ENCODE data around the gene DTWD1.

The DTWD1 gene

GRCh38 chr15:49619226-49619625 is 1.6 kb upstream of the DTWD1 start:
- Histone ChIP-seq H3K27me3 (ENCODE audit: control insufficient read depth, insufficient read depth, low read length, poor library complexity, severe bottlenecking) (no peaks in the 10 kb centered on the region), H3K27ac (ENCODE audit: insufficient read depth, low read depth, low read length, poor library complexity, severe bottlenecking) (no peak overlapping the region), H3K4me1 (ENCODE audit: control insufficient read depth, insufficient read depth, low read length) (peaks cover 2% of the 10 kb centered on the region), H3K9me3 (ENCODE audit: control insufficient read depth, low read length) (no peaks in the 10 kb centered on the region), H3K36me3 (ENCODE audit: control insufficient read depth, insufficient read depth, low read length) (peaks cover 11% of the 10 kb centered on the region), H3K4me3 (ENCODE audit: insufficient read depth, low read depth, low read length) (no peak overlapping the region)
- WGBS, 2 experiments: 92 to 94% methylated on average over 3 of the region's 3 CpGs

- Histone ChIP-seq H3K27me3 (ENCODE audit: control insufficient read depth, insufficient read depth, low read length, poor library complexity, severe bottlenecking) (no peaks in the 10 kb centered on the region), H3K4me3 (ENCODE audit: insufficient read depth, low read depth, low read length) (peak overlapping the region; percentile 91), H3K9me3 (ENCODE audit: control insufficient read depth, low read length) (no peaks in the 10 kb centered on the region), H3K36me3 (ENCODE audit: control insufficient read depth, insufficient read depth, low read length) (peaks cover 12% of the 10 kb centered on the region), H3K4me1 (ENCODE audit: control insufficient read depth, insufficient read depth, low read length) (peaks cover 2% of the 10 kb centered on the region), H3K27ac (ENCODE audit: insufficient read depth, low read depth, low read length, poor library complexity, severe bottlenecking) (no peak overlapping the region)
- 28 to 45% methylated on average over 4 to 6 of the region's 6 CpGs for WGBS, 2 experiments
These were observed 649 bp upstream of the DTWD1 start for GRCh38 chr15:49620199-49620598.

- Histone ChIP-seq H3K36me3 (ENCODE audit: control insufficient read depth, insufficient read depth, low read length) (peaks cover 19% of the 10 kb centered on the region), H3K4me1 (ENCODE audit: control insufficient read depth, insufficient read depth, low read length) (peaks cover 2% of the 10 kb centered on the region), H3K4me3 (ENCODE audit: insufficient read depth, low read depth, low read length) (peak overlapping the region; percentile 91), H3K9me3 (ENCODE audit: control insufficient read depth, low read length) (no peaks in the 10 kb centered on the region), H3K27me3 (ENCODE audit: control insufficient read depth, insufficient read depth, low read length, poor library complexity, severe bottlenecking) (no peaks in the 10 kb centered on the region), H3K27ac (ENCODE audit: insufficient read depth, low read depth, low read length, poor library complexity, severe bottlenecking) (peak overlapping the region; percentile 86)
- 9 to 15% methylated on average over 8 of the region's 8 CpGs for WGBS, 2 experiments
These were observed 558 bp downstream of the DTWD1 start for GRCh38 chr15:49621401-49621811.

- H3K4me1 ChIP-seq (ENCODE audit: control insufficient read depth, insufficient read depth, low read length): peaks cover 2% of the 10 kb centered on the region
- 58 to 69% methylated on average over 1 of the region's 1 CpG for WGBS, 2 experiments
- no peaks in the 10 kb centered on the region for H3K9me3 ChIP-seq (ENCODE audit: control insufficient read depth, low read length)
- H3K36me3 ChIP-seq (ENCODE audit: control insufficient read depth, insufficient read depth, low read length): peaks cover 19% of the 10 kb centered on the region
- H3K27ac ChIP-seq (ENCODE audit: insufficient read depth, low read depth, low read length, poor library complexity, severe bottlenecking): no peak overlapping the region
- peak overlapping the region; percentile 91 for H3K4me3 ChIP-seq (ENCODE audit: insufficient read depth, low read depth, low read length)
- no peaks in the 10 kb centered on the region for H3K27me3 ChIP-seq (ENCODE audit: control insufficient read depth, insufficient read depth, low read length, poor library complexity, severe bottlenecking)
These were observed 1.0 kb downstream of the DTWD1 start for GRCh38 chr15:49621887-49622286.

GRCh38 chr15:49622561-49622960 is 1.7 kb downstream of the DTWD1 start:
- Histone ChIP-seq H3K27me3 (ENCODE audit: control insufficient read depth, insufficient read depth, low read length, poor library complexity, severe bottlenecking) (no peaks in the 10 kb centered on the region), H3K4me1 (ENCODE audit: control insufficient read depth, insufficient read depth, low read length) (peaks cover 2% of the 10 kb centered on the region), H3K4me3 (ENCODE audit: insufficient read depth, low read depth, low read length) (peak overlapping the region; percentile 91), H3K9me3 (ENCODE audit: control insufficient read depth, low read length) (no peaks in the 10 kb centered on the region), H3K36me3 (ENCODE audit: control insufficient read depth, insufficient read depth, low read length) (peaks cover 19% of the 10 kb centered on the region), H3K27ac (ENCODE audit: insufficient read depth, low read depth, low read length, poor library complexity, severe bottlenecking) (no peak overlapping the region)
- WGBS, 2 experiments: 84 to 89% methylated on average over 3 of the region's 3 CpGs

- H3K9me3 ChIP-seq (ENCODE audit: control insufficient read depth, low read length): no peaks in the 10 kb centered on the region
- H3K4me1 ChIP-seq (ENCODE audit: control insufficient read depth, insufficient read depth, low read length): peaks cover 2% of the 10 kb centered on the region
- no peaks in the 10 kb centered on the region for H3K27me3 ChIP-seq (ENCODE audit: control insufficient read depth, insufficient read depth, low read length, poor library complexity, severe bottlenecking)
- H3K36me3 ChIP-seq (ENCODE audit: control insufficient read depth, insufficient read depth, low read length): peaks cover 19% of the 10 kb centered on the region
- WGBS, 2 experiments: 91 to 95% methylated on average over 1 to 2 of the region's 2 CpGs
- H3K4me3 ChIP-seq (ENCODE audit: insufficient read depth, low read depth, low read length): no peak overlapping the region
- H3K27ac ChIP-seq (ENCODE audit: insufficient read depth, low read depth, low read length, poor library complexity, severe bottlenecking): no peak overlapping the region
These were observed 3.2 kb downstream of the DTWD1 start for GRCh38 chr15:49624056-49624455.

GRCh38 chr15:49625460-49626036 is 4.7 kb downstream of the DTWD1 start:
- no peak overlapping the region for H3K4me3 ChIP-seq (ENCODE audit: insufficient read depth, low read depth, low read length)
- no peaks in the 10 kb centered on the region for H3K27me3 ChIP-seq (ENCODE audit: control insufficient read depth, insufficient read depth, low read length, poor library complexity, severe bottlenecking)
- H3K36me3 ChIP-seq (ENCODE audit: control insufficient read depth, insufficient read depth, low read length): peaks cover 19% of the 10 kb centered on the region
- no peaks in the 10 kb centered on the region for H3K9me3 ChIP-seq (ENCODE audit: control insufficient read depth, low read length)
- peaks cover 2% of the 10 kb centered on the region for H3K4me1 ChIP-seq (ENCODE audit: control insufficient read depth, insufficient read depth, low read length)
- no peak overlapping the region for H3K27ac ChIP-seq (ENCODE audit: insufficient read depth, low read depth, low read length, poor library complexity, severe bottlenecking)
- 95 to 98% methylated on average over 4 to 5 of the region's 5 CpGs for WGBS, 2 experiments

GRCh38 chr15:49627407-49627877 is 6.6 kb downstream of the DTWD1 start:
- H3K27me3 ChIP-seq (ENCODE audit: control insufficient read depth, insufficient read depth, low read length, poor library complexity, severe bottlenecking): no peaks in the 10 kb centered on the region
- WGBS, 2 experiments: 91 to 100% methylated on average over 1 of the region's 1 CpG
- no peak overlapping the region for H3K4me3 ChIP-seq (ENCODE audit: insufficient read depth, low read depth, low read length)
- no peaks in the 10 kb centered on the region for H3K4me1 ChIP-seq (ENCODE audit: control insufficient read depth, insufficient read depth, low read length)
- no peaks in the 10 kb centered on the region for H3K9me3 ChIP-seq (ENCODE audit: control insufficient read depth, low read length)
- H3K27ac ChIP-seq (ENCODE audit: insufficient read depth, low read depth, low read length, poor library complexity, severe bottlenecking): no peak overlapping the region
- H3K36me3 ChIP-seq (ENCODE audit: control insufficient read depth, insufficient read depth, low read length): peaks cover 19% of the 10 kb centered on the region

GRCh38 chr15:49628379-49628778 is 7.5 kb downstream of the DTWD1 start:
- H3K9me3 ChIP-seq (ENCODE audit: control insufficient read depth, low read length): no peaks in the 10 kb centered on the region
- no peak overlapping the region for H3K4me3 ChIP-seq (ENCODE audit: insufficient read depth, low read depth, low read length)
- H3K36me3 ChIP-seq (ENCODE audit: control insufficient read depth, insufficient read depth, low read length): peaks cover 19% of the 10 kb centered on the region
- 89 to 94% methylated on average over 2 of the region's 2 CpGs for WGBS, 2 experiments
- no peaks in the 10 kb centered on the region for H3K4me1 ChIP-seq (ENCODE audit: control insufficient read depth, insufficient read depth, low read length)
- no peaks in the 10 kb centered on the region for H3K27me3 ChIP-seq (ENCODE audit: control insufficient read depth, insufficient read depth, low read length, poor library complexity, severe bottlenecking)
- H3K27ac ChIP-seq (ENCODE audit: insufficient read depth, low read depth, low read length, poor library complexity, severe bottlenecking): no peak overlapping the region

GRCh38 chr15:49637857-49638256 is 17.0 kb downstream of the DTWD1 start:
- H3K9me3 ChIP-seq (ENCODE audit: control insufficient read depth, low read length): no peaks in the 10 kb centered on the region
- no peaks in the 10 kb centered on the region for H3K27me3 ChIP-seq (ENCODE audit: control insufficient read depth, insufficient read depth, low read length, poor library complexity, severe bottlenecking)
- H3K27ac ChIP-seq (ENCODE audit: insufficient read depth, low read depth, low read length, poor library complexity, severe bottlenecking): no peak overlapping the region
- no peak overlapping the region for H3K4me3 ChIP-seq (ENCODE audit: insufficient read depth, low read depth, low read length)
- peaks cover 6% of the 10 kb centered on the region for H3K36me3 ChIP-seq (ENCODE audit: control insufficient read depth, insufficient read depth, low read length)
- 78 to 84% methylated on average over 4 of the region's 4 CpGs for WGBS, 2 experiments
- no peaks in the 10 kb centered on the region for H3K4me1 ChIP-seq (ENCODE audit: control insufficient read depth, insufficient read depth, low read length)

Data from ectodermal cell (in vitro differentiated cells).